Memory B cell (primary cell): ENCODE results near the gene ACBD3.

Experiments
- ATAC-seq: fragments of 150-1000 bp; cut with Tn5 transposase; 2 replicates; pipeline ENCODE4 v1.10.0; 2021; ENCODE audit warnings: low read depth, mild to moderate bottlenecking, moderate library complexity
- DNase-seq, 2 donors: peaks; one replicate each; pipeline ENCODE4 v3.0.0; 2022; ENCODE audit warnings: low spot score in 2 of 2
- H3K27ac Mint-ChIP-seq: one replicate; pipeline ENCODE4 v1.8.0; 2022; ENCODE audit warnings: mild to moderate bottlenecking, moderate library complexity, mixed read lengths
- H3K27me3 Mint-ChIP-seq: one replicate; pipeline ENCODE4 v1.8.0; 2022; ENCODE audit warnings: mixed read lengths
- H3K36me3 Mint-ChIP-seq: one replicate; pipeline ENCODE4 v1.8.0; 2022; ENCODE audit warnings: mild to moderate bottlenecking, mixed read lengths
- H3K4me1 Mint-ChIP-seq: one replicate; pipeline ENCODE4 v1.8.0; 2022; ENCODE audit warnings: mixed read lengths
- H3K4me3 Mint-ChIP-seq: one replicate; pipeline ENCODE4 v1.8.0; 2022; ENCODE audit warnings: mild to moderate bottlenecking, moderate library complexity, mixed read lengths
- H3K9me3 Mint-ChIP-seq: one replicate; pipeline ENCODE4 v1.8.0; 2022; ENCODE audit warnings: mixed read lengths

The ACBD3 gene

GRCh38 chr1:226107471-226108460 lies 78.8 kb downstream of the ACBD3 start:
- no peaks in the 10 kb centered on the region for H3K27me3 Mint-ChIP-seq
- H3K4me1 Mint-ChIP-seq = peaks cover 36% of the 10 kb centered on the region
- no peaks in the 10 kb centered on the region for H3K36me3 Mint-ChIP-seq
- H3K9me3 Mint-ChIP-seq = no peaks in the 10 kb centered on the region
- ATAC-seq = peak; percentile 7
- peak overlapping the region; percentile 4 for H3K27ac Mint-ChIP-seq
- no peak overlapping the region for H3K4me3 Mint-ChIP-seq
- DNase-seq = no peak

GRCh38 chr1:226104671-226105121 lies 81.8 kb downstream of the ACBD3 start:
- Mint-ChIP-seq H3K27me3 (no peaks in the 10 kb centered on the region), H3K27ac (no peak overlapping the region), H3K9me3 (no peaks in the 10 kb centered on the region), H3K4me3 (no peak overlapping the region), H3K4me1 (peaks cover 17% of the 10 kb centered on the region), H3K36me3 (no peaks in the 10 kb centered on the region)
- DNase-seq = no peak
- ATAC-seq = no peak

- Mint-ChIP-seq H3K27me3 (no peaks in the 10 kb centered on the region), H3K27ac (peak overlapping the region; percentile 78), H3K36me3 (no peaks in the 10 kb centered on the region), H3K4me1 (no peaks in the 10 kb centered on the region), H3K9me3 (no peaks in the 10 kb centered on the region), H3K4me3 (peak overlapping the region; percentile 87)
- no peak for DNase-seq
- ATAC-seq = peak; percentile 64
Measured at GRCh38 chr1:226100436-226101391, 85.8 kb downstream of the ACBD3 start.

GRCh38 chr1:226098870-226099835 lies 87.4 kb downstream of the ACBD3 start:
- no peak overlapping the region for H3K27ac Mint-ChIP-seq
- H3K4me1 Mint-ChIP-seq = no peaks in the 10 kb centered on the region
- H3K9me3 Mint-ChIP-seq = no peaks in the 10 kb centered on the region
- no peak for ATAC-seq
- H3K36me3 Mint-ChIP-seq = no peaks in the 10 kb centered on the region
- H3K4me3 Mint-ChIP-seq = no peak overlapping the region
- H3K27me3 Mint-ChIP-seq = no peaks in the 10 kb centered on the region
- DNase-seq = no peak

GRCh38 chr1:226097866-226098625 lies 88.5 kb downstream of the ACBD3 start:
- Mint-ChIP-seq H3K4me3 (no peak overlapping the region), H3K27me3 (no peaks in the 10 kb centered on the region), H3K4me1 (no peaks in the 10 kb centered on the region), H3K9me3 (no peaks in the 10 kb centered on the region), H3K27ac (no peak overlapping the region), H3K36me3 (no peaks in the 10 kb centered on the region)
- no peak for DNase-seq
- no peak for ATAC-seq

- Mint-ChIP-seq H3K27ac (no peak overlapping the region), H3K4me3 (no peak overlapping the region), H3K4me1 (no peaks in the 10 kb centered on the region), H3K27me3 (no peaks in the 10 kb centered on the region), H3K9me3 (no peaks in the 10 kb centered on the region), H3K36me3 (no peaks in the 10 kb centered on the region)
- ATAC-seq = no peak
- DNase-seq = no peak
Measured at GRCh38 chr1:226095286-226095685, 91.3 kb downstream of the ACBD3 start.
